Measurements from ENCODE around the gene GAPDHS. TPM values are rescaled to one million over a fixed set of nuclear protein-coding genes. Genes with fewer than 3 reads are reported as not detected.

The GAPDHS gene
- total RNA-seq, 1 experiment from 2014 or later: not detected

DNA sequence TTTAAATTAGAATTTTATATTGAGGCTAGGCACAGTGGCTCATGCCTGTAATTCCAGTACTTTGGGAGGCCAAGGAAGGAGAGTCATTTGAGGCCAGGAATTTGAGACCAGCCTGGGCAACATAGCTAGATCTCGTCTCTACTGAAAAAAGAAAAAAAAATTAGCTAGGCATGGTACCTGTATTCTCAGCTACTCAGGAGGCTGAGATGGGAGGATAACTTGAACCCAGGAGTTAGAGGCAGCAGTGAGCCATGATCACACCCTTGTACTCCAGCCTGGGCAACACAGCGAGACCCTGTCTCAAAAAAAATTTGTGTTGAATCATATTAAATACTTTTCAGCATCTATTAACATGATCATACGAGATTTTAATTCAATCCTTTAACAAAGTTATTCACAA lies 57.6 kb downstream of the GAPDHS start:
- no peak for DNase-seq (ENCODE audit: low spot score)

- no peak for DNase-seq (ENCODE audit: low spot score)
Observed at GRCh38 chr19:35592226-35592625, 59.0 kb downstream of the GAPDHS start.

Other genes with a start within 250 kb of the GAPDHS start
- not detected in 2 replicates for gene MAG, start 241.3 kb upstream of the GAPDHS start, total RNA-seq (2014; rRNA removed; shearing (Covaris generic))
- gene CD22, start 204.3 kb upstream of the GAPDHS start, total RNA-seq (2014; rRNA removed; shearing (Covaris generic)): 3.4 and 7.6 TPM in 2 replicates
- not detected in 2 replicates for gene FFAR1, start 185.6 kb upstream of the GAPDHS start, total RNA-seq (2014; rRNA removed; shearing (Covaris generic))
- gene FFAR3, start 175.0 kb upstream of the GAPDHS start, total RNA-seq (2014; rRNA removed; shearing (Covaris generic)): not detected in 2 replicates
- not detected in 2 replicates for gene GPR42, start 162.4 kb upstream of the GAPDHS start, total RNA-seq (2014; rRNA removed; shearing (Covaris generic))
- gene FFAR2, start 85.2 kb upstream of the GAPDHS start, total RNA-seq (2014; rRNA removed; shearing (Covaris generic)): not detected in 2 replicates
- not detected in 2 replicates for gene KRTDAP, start 43.0 kb upstream of the GAPDHS start, total RNA-seq (2014; rRNA removed; shearing (Covaris generic))
- 4.0 and 4.4 TPM in 2 replicates for gene DMKN, start 19.8 kb upstream of the GAPDHS start, total RNA-seq (2014; rRNA removed; shearing (Covaris generic))
- not detected in 2 replicates for gene SBSN, start 5.1 kb upstream of the GAPDHS start, total RNA-seq (2014; rRNA removed; shearing (Covaris generic))
- 167 and 204 TPM in 2 replicates for gene TMEM147, start 12.2 kb downstream of the GAPDHS start, total RNA-seq (2014; rRNA removed; shearing (Covaris generic))
- not detected in 2 replicates for gene ATP4A, start 30.2 kb downstream of the GAPDHS start, total RNA-seq (2014; rRNA removed; shearing (Covaris generic))
- gene PMIS2, start 52.7 kb downstream of the GAPDHS start, total RNA-seq (2014; rRNA removed; shearing (Covaris generic)): not detected in 2 replicates
- gene HAUS5, start 79.3 kb downstream of the GAPDHS start, total RNA-seq (2014; rRNA removed; shearing (Covaris generic)): 17.6 and 18.9 TPM in 2 replicates
- 105 and 110 TPM in 2 replicates for gene RBM42, start 95.6 kb downstream of the GAPDHS start, total RNA-seq (2014; rRNA removed; shearing (Covaris generic))
- gene ETV2, start 108.3 kb downstream of the GAPDHS start, total RNA-seq (2014; rRNA removed; shearing (Covaris generic)): 0.12 and 1.4 TPM in 2 replicates
- 483 and 1,012 TPM in 2 replicates for gene COX6B1, start 114.9 kb downstream of the GAPDHS start, total RNA-seq (2014; rRNA removed; shearing (Covaris generic))
- gene UPK1A, start 133.1 kb downstream of the GAPDHS start, total RNA-seq (2014; rRNA removed; shearing (Covaris generic)): 0.17 TPM in 1 of 2 replicates, not detected in the other
- not detected in 2 replicates for gene ZBTB32, start 171.1 kb downstream of the GAPDHS start, total RNA-seq (2014; rRNA removed; shearing (Covaris generic))
- 8.0 and 9.6 TPM in 2 replicates for gene KMT2B, start 184.5 kb downstream of the GAPDHS start, total RNA-seq (2014; rRNA removed; shearing (Covaris generic))
- gene IGFLR1, start 209.0 kb downstream of the GAPDHS start, total RNA-seq (2014; rRNA removed; shearing (Covaris generic)): 5.3 and 22.0 TPM in 2 replicates
- 6.9 and 18.0 TPM in 2 replicates for gene U2AF1L4, start 212.0 kb downstream of the GAPDHS start, total RNA-seq (2014; rRNA removed; shearing (Covaris generic))
- 37.1 and 40.9 TPM in 2 replicates for gene PSENEN, start 212.2 kb downstream of the GAPDHS start, total RNA-seq (2014; rRNA removed; shearing (Covaris generic))
- 13.8 and 16.4 TPM in 2 replicates for gene LIN37, start 215.1 kb downstream of the GAPDHS start, total RNA-seq (2014; rRNA removed; shearing (Covaris generic))
- 0.07 and 0.72 TPM in 2 replicates for gene HSPB6, start 223.6 kb downstream of the GAPDHS start, total RNA-seq (2014; rRNA removed; shearing (Covaris generic))
- gene PROSER3, start 224.7 kb downstream of the GAPDHS start, total RNA-seq (2014; rRNA removed; shearing (Covaris generic)): 5.7 and 7.0 TPM in 2 replicates
- gene ARHGAP33, start 242.1 kb downstream of the GAPDHS start, total RNA-seq (2014; rRNA removed; shearing (Covaris generic)): 2.8 and 7.8 TPM in 2 replicates